ENCODE data around the gene TMEM245.

Gene TMEM245

GRCh38 chr9:109118808-109119438 is 824 bp downstream of the TMEM245 start:
- Histone ChIP-seq H3K9me3 (ENCODE audit: control insufficient read depth, low read length) (no peaks in the 10 kb centered on the region), H3K27me3 (ENCODE audit: control insufficient read depth, insufficient read depth, low read length, poor library complexity, severe bottlenecking) (no peaks in the 10 kb centered on the region), H3K4me1 (ENCODE audit: control insufficient read depth, insufficient read depth, low read length) (peaks cover 13% of the 10 kb centered on the region), H3K36me3 (ENCODE audit: control insufficient read depth, insufficient read depth, low read length) (no peaks in the 10 kb centered on the region), H3K4me3 (ENCODE audit: insufficient read depth, low read depth, low read length) (peak overlapping the region; percentile 96), H3K27ac (ENCODE audit: insufficient read depth, low read depth, low read length, poor library complexity, severe bottlenecking) (peak overlapping the region; percentile 63)
- 1% methylated on average over 29 of the region's 29 CpGs for WGBS, 2 experiments

- WGBS, 2 experiments = 46 to 49% methylated on average over 9 to 12 of the region's 14 CpGs
Observed at GRCh38 chr9:109117856-109118807, 1.6 kb downstream of the TMEM245 start.

GRCh38 chr9:109115931-109116526 is 3.7 kb downstream of the TMEM245 start:
- no peak overlapping the region for H3K27ac ChIP-seq (ENCODE audit: insufficient read depth, low read depth, low read length, poor library complexity, severe bottlenecking)
- 86 to 93% methylated on average over 3 of the region's 3 CpGs for WGBS, 2 experiments

More at GRCh38 chr9:109117856-109118807, 1.6 kb downstream of the TMEM245 start:
- H3K4me3 ChIP-seq (ENCODE audit: insufficient read depth, low read depth, low read length) = peak overlapping the region; percentile 96
- no peaks in the 10 kb centered on the region for H3K9me3 ChIP-seq (ENCODE audit: control insufficient read depth, low read length)
- H3K27me3 ChIP-seq (ENCODE audit: control insufficient read depth, insufficient read depth, low read length, poor library complexity, severe bottlenecking) = no peaks in the 10 kb centered on the region
- no peak overlapping the region for H3K27ac ChIP-seq (ENCODE audit: insufficient read depth, low read depth, low read length, poor library complexity, severe bottlenecking)
- peaks cover 13% of the 10 kb centered on the region for H3K4me1 ChIP-seq (ENCODE audit: control insufficient read depth, insufficient read depth, low read length)
- H3K36me3 ChIP-seq (ENCODE audit: control insufficient read depth, insufficient read depth, low read length) = no peaks in the 10 kb centered on the region

GRCh38 chr9:109114670-109115069 is 5.1 kb downstream of the TMEM245 start:
- Histone ChIP-seq H3K4me1 (ENCODE audit: control insufficient read depth, insufficient read depth, low read length) (peaks cover 9% of the 10 kb centered on the region), H3K36me3 (ENCODE audit: control insufficient read depth, insufficient read depth, low read length) (no peaks in the 10 kb centered on the region), H3K4me3 (ENCODE audit: insufficient read depth, low read depth, low read length) (no peak overlapping the region), H3K27ac (ENCODE audit: insufficient read depth, low read depth, low read length, poor library complexity, severe bottlenecking) (no peak overlapping the region), H3K27me3 (ENCODE audit: control insufficient read depth, insufficient read depth, low read length, poor library complexity, severe bottlenecking) (no peaks in the 10 kb centered on the region), H3K9me3 (ENCODE audit: control insufficient read depth, low read length) (no peaks in the 10 kb centered on the region)
- 88 to 90% methylated on average over 3 of the region's 3 CpGs for WGBS, 2 experiments

More at GRCh38 chr9:109115931-109116526, 3.7 kb downstream of the TMEM245 start:
- no peaks in the 10 kb centered on the region for H3K36me3 ChIP-seq (ENCODE audit: control insufficient read depth, insufficient read depth, low read length)
- H3K4me3 ChIP-seq (ENCODE audit: insufficient read depth, low read depth, low read length) = no peak overlapping the region
- H3K9me3 ChIP-seq (ENCODE audit: control insufficient read depth, low read length) = no peaks in the 10 kb centered on the region
- H3K27me3 ChIP-seq (ENCODE audit: control insufficient read depth, insufficient read depth, low read length, poor library complexity, severe bottlenecking) = no peaks in the 10 kb centered on the region
- H3K4me1 ChIP-seq (ENCODE audit: control insufficient read depth, insufficient read depth, low read length) = peaks cover 9% of the 10 kb centered on the region

- Histone ChIP-seq H3K27ac (ENCODE audit: insufficient read depth, low read depth, low read length, poor library complexity, severe bottlenecking) (no peak overlapping the region), H3K36me3 (ENCODE audit: control insufficient read depth, insufficient read depth, low read length) (no peaks in the 10 kb centered on the region), H3K4me3 (ENCODE audit: insufficient read depth, low read depth, low read length) (no peak overlapping the region), H3K27me3 (ENCODE audit: control insufficient read depth, insufficient read depth, low read length, poor library complexity, severe bottlenecking) (no peaks in the 10 kb centered on the region), H3K4me1 (ENCODE audit: control insufficient read depth, insufficient read depth, low read length) (peaks cover 9% of the 10 kb centered on the region), H3K9me3 (ENCODE audit: control insufficient read depth, low read length) (no peaks in the 10 kb centered on the region)
- 89 to 91% methylated on average over 12 of the region's 12 CpGs for WGBS, 2 experiments
Observed at GRCh38 chr9:109113892-109114609, 5.7 kb downstream of the TMEM245 start.

- 87 to 94% methylated on average over 2 to 3 of the region's 3 CpGs for WGBS, 2 experiments
- H3K4me1 ChIP-seq (ENCODE audit: control insufficient read depth, insufficient read depth, low read length) = peaks cover 7% of the 10 kb centered on the region
Observed at GRCh38 chr9:109113254-109113653, 6.5 kb downstream of the TMEM245 start.

GRCh38 chr9:109110329-109111021 is 9.3 kb downstream of the TMEM245 start:
- Histone ChIP-seq H3K27ac (ENCODE audit: insufficient read depth, low read depth, low read length, poor library complexity, severe bottlenecking) (no peak overlapping the region), H3K27me3 (ENCODE audit: control insufficient read depth, insufficient read depth, low read length, poor library complexity, severe bottlenecking) (no peaks in the 10 kb centered on the region), H3K4me3 (ENCODE audit: insufficient read depth, low read depth, low read length) (no peak overlapping the region), H3K4me1 (ENCODE audit: control insufficient read depth, insufficient read depth, low read length) (no peaks in the 10 kb centered on the region), H3K36me3 (ENCODE audit: control insufficient read depth, insufficient read depth, low read length) (no peaks in the 10 kb centered on the region), H3K9me3 (ENCODE audit: control insufficient read depth, low read length) (no peaks in the 10 kb centered on the region)
- WGBS, 2 experiments = 94 to 98% methylated on average over 3 to 4 of the region's 5 CpGs

More at GRCh38 chr9:109113254-109113653, 6.5 kb downstream of the TMEM245 start:
- no peaks in the 10 kb centered on the region for H3K36me3 ChIP-seq (ENCODE audit: control insufficient read depth, insufficient read depth, low read length)
- no peak overlapping the region for H3K4me3 ChIP-seq (ENCODE audit: insufficient read depth, low read depth, low read length)
- no peaks in the 10 kb centered on the region for H3K27me3 ChIP-seq (ENCODE audit: control insufficient read depth, insufficient read depth, low read length, poor library complexity, severe bottlenecking)
- H3K9me3 ChIP-seq (ENCODE audit: control insufficient read depth, low read length) = no peaks in the 10 kb centered on the region
- H3K27ac ChIP-seq (ENCODE audit: insufficient read depth, low read depth, low read length, poor library complexity, severe bottlenecking) = no peak overlapping the region

GRCh38 chr9:109109967-109110328 is 9.8 kb downstream of the TMEM245 start:
- Histone ChIP-seq H3K27me3 (ENCODE audit: control insufficient read depth, insufficient read depth, low read length, poor library complexity, severe bottlenecking) (no peaks in the 10 kb centered on the region), H3K4me1 (ENCODE audit: control insufficient read depth, insufficient read depth, low read length) (no peaks in the 10 kb centered on the region), H3K36me3 (ENCODE audit: control insufficient read depth, insufficient read depth, low read length) (no peaks in the 10 kb centered on the region), H3K9me3 (ENCODE audit: control insufficient read depth, low read length) (no peaks in the 10 kb centered on the region), H3K27ac (ENCODE audit: insufficient read depth, low read depth, low read length, poor library complexity, severe bottlenecking) (no peak overlapping the region), H3K4me3 (ENCODE audit: insufficient read depth, low read depth, low read length) (no peak overlapping the region)

- H3K27ac ChIP-seq (ENCODE audit: insufficient read depth, low read depth, low read length, poor library complexity, severe bottlenecking) = no peak overlapping the region
- peaks cover 3% of the 10 kb centered on the region for H3K36me3 ChIP-seq (ENCODE audit: control insufficient read depth, insufficient read depth, low read length)
- H3K9me3 ChIP-seq (ENCODE audit: control insufficient read depth, low read length) = no peaks in the 10 kb centered on the region
- H3K27me3 ChIP-seq (ENCODE audit: control insufficient read depth, insufficient read depth, low read length, poor library complexity, severe bottlenecking) = no peaks in the 10 kb centered on the region
- WGBS, 2 experiments = 88 to 94% methylated on average over 4 of the region's 4 CpGs
- no peaks in the 10 kb centered on the region for H3K4me1 ChIP-seq (ENCODE audit: control insufficient read depth, insufficient read depth, low read length)
- no peak overlapping the region for H3K4me3 ChIP-seq (ENCODE audit: insufficient read depth, low read depth, low read length)
Observed at GRCh38 chr9:109108318-109108717, 11.4 kb downstream of the TMEM245 start.
